Activated CD8-positive, alpha-beta T cell treated with anti-CD3 and anti-CD28 coated beads, Interleukin-2, amount 10 ng/mL, durations not matched to agents 7 days and 5 days (primary cell): ENCODE measurements around the gene SLC35E3. TPM values are rescaled to one million over a fixed set of nuclear protein-coding genes. Genes with fewer than 3 reads are reported as not detected.
A peak's percentile ranks its signal among the peaks of the same experiment; 100 is the strongest.

Experiments used
- ATAC-seq: fragments of 150-1000 bp; cut with Tn5 transposase; one replicate; pipeline ENCODE4 v1.10.0; 2021; ENCODE audit warnings: moderate library complexity
- CTCF ChIA-PET: fragments of 350-600 bp; sonication (Branson Sonifier 250); formaldehyde crosslinking; loops from one replicate; lab custom pipeline; 2021; ENCODE audit warnings: antibody characterized with exemption; lab: Charles Lee
- POLR2A ChIA-PET: fragments of 350-600 bp; sonication (Branson Sonifier 250); formaldehyde crosslinking; loops from one replicate; lab custom pipeline; 2021; ENCODE audit warnings: antibody characterized with exemption; lab: Charles Lee
- DNase-seq: peaks from one replicate; pipeline ENCODE4 v3.0.0-alpha.2; 2020
- H3K27ac Mint-ChIP-seq: one replicate; pipeline ENCODE4 v1.8.0; 2021; ENCODE audit warnings: mild to moderate bottlenecking, mixed read lengths
- H3K27me3 Mint-ChIP-seq: one replicate; pipeline ENCODE4 v1.8.0; 2021; ENCODE audit warnings: low read depth, mixed read lengths
- H3K36me3 Mint-ChIP-seq: one replicate; pipeline ENCODE4 v1.8.0; 2021; ENCODE audit warnings: low read depth, mixed read lengths
- H3K4me1 Mint-ChIP-seq: one replicate; pipeline ENCODE4 v1.8.0; 2021; ENCODE audit warnings: low read depth, mixed read lengths
- H3K4me3 Mint-ChIP-seq: one replicate; pipeline ENCODE4 v1.8.0; 2021; ENCODE audit warnings: mild to moderate bottlenecking, mixed read lengths
- H3K9me3 Mint-ChIP-seq: one replicate; pipeline ENCODE4 v1.8.0; 2022; ENCODE audit warnings: mixed read lengths; ENCODE audit not compliant: insufficient read depth
- total RNA-seq, 2 experiments: library from RNA; stranded (reverse); gene quantifications; one replicate each; pipeline ENCODE4 v1.2.3, GENCODE V29; 2021

The SLC35E3 gene
- total RNA-seq, 2 experiments from 2014 or later = 9.6 to 9.8 TPM

GRCh38 chr12:68788554-68789143 lies 42.7 kb downstream of the SLC35E3 start:
- no peaks in the 10 kb centered on the region for H3K27me3 Mint-ChIP-seq

GRCh38 chr12:68789144-68789878 lies 43.3 kb downstream of the SLC35E3 start:
- DNase-seq (no peak), ATAC-seq (no peak)
- no peaks in the 10 kb centered on the region for H3K36me3 Mint-ChIP-seq
- POLR2A ChIA-PET = interaction anchor here (0.6 kb wide), 1 partner anchor 18 kb away, joined by 5 read pairs; no protein-coding TSS in a partner anchor
- CTCF ChIA-PET = interaction anchor here (0.9 kb wide), 1 partner anchor 18 kb away, joined by 3 read pairs; the partner anchor contains the start of gene MDM2
- H3K4me1 Mint-ChIP-seq = peaks cover 7% of the 10 kb centered on the region
- H3K27me3 Mint-ChIP-seq = no peaks in the 10 kb centered on the region
- H3K9me3 Mint-ChIP-seq = no peaks in the 10 kb centered on the region
- no peak overlapping the region for H3K27ac Mint-ChIP-seq
- H3K4me3 Mint-ChIP-seq = no peak overlapping the region

More at GRCh38 chr12:68788554-68789143, 42.7 kb downstream of the SLC35E3 start:
- POLR2A ChIA-PET = interaction anchor here (0.6 to 2.0 kb wide), 2 partner anchors 19 to 20 kb away, joined by 5 to 9 read pairs; partner anchors contain the start of gene MDM2
- H3K4me3 Mint-ChIP-seq = no peak overlapping the region
- CTCF ChIA-PET = no interaction called here
- H3K9me3 Mint-ChIP-seq = no peaks in the 10 kb centered on the region
- H3K36me3 Mint-ChIP-seq = no peaks in the 10 kb centered on the region
- ATAC-seq (no peak), DNase-seq (no peak)
- no peak overlapping the region for H3K27ac Mint-ChIP-seq
- H3K4me1 Mint-ChIP-seq = peaks cover 7% of the 10 kb centered on the region

DNA sequence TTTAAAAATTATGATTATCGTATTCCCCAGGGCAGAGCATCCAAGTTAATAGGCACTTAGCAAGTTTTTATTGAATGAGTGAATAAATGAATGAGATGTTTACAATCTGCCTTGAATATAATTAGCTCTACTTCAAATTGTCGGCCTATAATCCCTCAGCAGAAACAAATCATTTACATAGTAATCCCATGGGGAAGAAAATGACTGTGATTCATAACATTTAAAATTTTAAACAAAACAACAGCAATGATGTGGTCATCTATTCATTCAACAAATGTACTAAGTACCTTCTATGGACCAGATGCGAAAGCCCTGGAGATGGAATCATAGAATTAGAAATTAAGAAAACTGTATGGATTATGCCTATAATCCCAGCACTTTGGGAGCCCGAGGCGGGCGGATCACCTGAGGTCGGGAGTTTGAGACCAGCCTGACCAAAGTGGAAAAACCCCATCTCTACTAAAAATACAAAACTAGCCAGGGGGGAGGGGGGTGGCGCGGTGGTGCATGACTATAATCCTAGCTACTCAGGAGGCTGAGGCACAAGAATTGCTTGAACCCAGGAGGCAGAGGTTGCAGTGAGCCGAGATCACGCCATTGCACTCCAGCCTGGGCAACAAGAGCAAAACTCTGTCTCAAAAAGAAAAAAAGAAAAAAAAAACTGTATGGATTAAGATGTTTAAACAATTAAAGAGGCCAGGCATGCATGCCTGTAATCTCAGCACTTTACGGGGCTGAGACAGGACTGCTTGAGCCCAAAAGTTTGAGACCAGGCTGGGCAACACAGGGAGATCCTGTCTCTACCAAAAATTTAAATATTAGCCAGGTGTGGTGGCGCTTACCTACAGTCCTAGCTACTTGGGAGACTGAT lies 44.3 kb downstream of the SLC35E3 start:
- H3K27me3 Mint-ChIP-seq = no peaks in the 10 kb centered on the region
- H3K27ac Mint-ChIP-seq = no peak overlapping the region
- CTCF ChIA-PET = interaction anchor here (0.7 to 0.9 kb wide), 2 partner anchors 17 to 20 kb away, joined by 3 read pairs; partner anchors contain the start of gene MDM2
- POLR2A ChIA-PET = no interaction called here
- no peak overlapping the region for H3K4me3 Mint-ChIP-seq
- no peaks in the 10 kb centered on the region for H3K36me3 Mint-ChIP-seq
- peaks cover 7% of the 10 kb centered on the region for H3K4me1 Mint-ChIP-seq
- DNase-seq (no peak), ATAC-seq (no peak)
- H3K9me3 Mint-ChIP-seq = no peaks in the 10 kb centered on the region

- H3K27me3 Mint-ChIP-seq = no peaks in the 10 kb centered on the region
- H3K27ac Mint-ChIP-seq = no peak overlapping the region
- peaks cover 7% of the 10 kb centered on the region for H3K4me1 Mint-ChIP-seq
- ATAC-seq = no peak
- H3K4me3 Mint-ChIP-seq = no peak overlapping the region
- no peak for DNase-seq
- CTCF ChIA-PET = interaction anchor here (0.7 kb wide), 1 partner anchor 21 kb away, joined by 3 read pairs; no protein-coding TSS in a partner anchor
- no peaks in the 10 kb centered on the region for H3K9me3 Mint-ChIP-seq
- POLR2A ChIA-PET = no interaction called here
- no peaks in the 10 kb centered on the region for H3K36me3 Mint-ChIP-seq
These were observed 44.9 kb downstream of the SLC35E3 start for GRCh38 chr12:68790952-68791234.

DNA sequence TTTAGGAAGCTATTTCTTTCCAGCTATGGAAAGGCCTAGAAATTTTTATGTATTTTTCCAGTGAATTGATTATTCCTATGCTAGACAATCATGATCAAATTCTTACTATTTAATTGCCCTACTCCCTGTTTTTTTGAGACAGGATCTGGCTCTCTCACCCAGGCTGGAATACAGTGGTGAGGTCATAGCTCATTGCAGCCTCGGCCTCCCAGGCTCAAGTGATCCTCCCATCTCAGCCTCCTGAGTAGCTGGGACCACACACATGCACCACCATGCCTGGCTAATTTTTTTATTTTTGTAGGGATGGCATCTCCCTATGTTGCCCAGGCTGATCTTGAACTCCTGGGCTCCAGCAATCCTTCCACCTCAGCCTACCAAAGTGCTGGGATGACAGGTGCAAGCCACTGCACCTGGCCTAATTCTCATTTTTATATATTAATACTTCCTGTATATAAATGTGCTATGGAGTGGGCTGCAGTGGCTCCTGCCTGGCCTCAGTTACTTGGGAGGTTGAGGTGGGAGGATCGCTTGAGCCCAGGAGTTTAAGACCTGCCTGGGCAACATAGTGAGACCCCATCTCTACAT lies 46.0 kb downstream of the SLC35E3 start:
- Mint-ChIP-seq H3K4me3 (no peak overlapping the region), H3K27me3 (no peaks in the 10 kb centered on the region), H3K4me1 (peaks cover 7% of the 10 kb centered on the region), H3K9me3 (no peaks in the 10 kb centered on the region), H3K36me3 (no peaks in the 10 kb centered on the region), H3K27ac (no peak overlapping the region)
- CTCF ChIA-PET = no interaction called here
- DNase-seq (no peak), ATAC-seq (no peak)
- POLR2A ChIA-PET = no interaction called here

GRCh38 chr12:68792952-68793351 lies 47.0 kb downstream of the SLC35E3 start:
- POLR2A ChIA-PET = interaction anchor here (0.8 to 1.9 kb wide), 2 partner anchors 15 to 17 kb away, joined by 4 to 5 read pairs; partner anchors contain the start of gene MDM2
- Mint-ChIP-seq H3K4me1 (peaks cover 2% of the 10 kb centered on the region), H3K9me3 (no peaks in the 10 kb centered on the region), H3K27me3 (no peaks in the 10 kb centered on the region), H3K4me3 (no peak overlapping the region), H3K36me3 (no peaks in the 10 kb centered on the region), H3K27ac (no peak overlapping the region)
- CTCF ChIA-PET = interaction anchor here (1.0 kb wide), 1 partner anchor 37 kb away, joined by 3 read pairs; no protein-coding TSS in a partner anchor
- DNase-seq (peak; percentile 34), ATAC-seq (peak; percentile 90)

- no peaks in the 10 kb centered on the region for H3K9me3 Mint-ChIP-seq
- ChIA-PET CTCF (interaction anchor here (1.0 kb wide), 1 partner anchor 37 kb away, joined by 3 read pairs; no protein-coding TSS in a partner anchor), POLR2A (interaction anchor here (1.9 kb wide), 1 partner anchor 14 kb away, joined by 5 read pairs; the partner anchor contains the start of gene MDM2)
- ATAC-seq (no peak), DNase-seq (no peak)
- H3K27me3 Mint-ChIP-seq = no peaks in the 10 kb centered on the region
- no peaks in the 10 kb centered on the region for H3K4me1 Mint-ChIP-seq
- H3K27ac Mint-ChIP-seq = no peak overlapping the region
- no peak overlapping the region for H3K4me3 Mint-ChIP-seq
- H3K36me3 Mint-ChIP-seq = no peaks in the 10 kb centered on the region
These were observed 47.5 kb downstream of the SLC35E3 start for GRCh38 chr12:68793436-68793835.

GRCh38 chr12:68793975-68794652 lies 48.1 kb downstream of the SLC35E3 start:
- no peaks in the 10 kb centered on the region for H3K4me1 Mint-ChIP-seq
- H3K9me3 Mint-ChIP-seq = no peaks in the 10 kb centered on the region
- no peak overlapping the region for H3K4me3 Mint-ChIP-seq
- no peaks in the 10 kb centered on the region for H3K36me3 Mint-ChIP-seq
- DNase-seq (no peak), ATAC-seq (no peak)
- ChIA-PET POLR2A (interaction anchor here (1.9 kb wide), 1 partner anchor 14 kb away, joined by 5 read pairs; the partner anchor contains the start of gene MDM2), CTCF (interaction anchor here (1.0 kb wide), 1 partner anchor 36 kb away, joined by 3 read pairs; no protein-coding TSS in a partner anchor)
- no peak overlapping the region for H3K27ac Mint-ChIP-seq
- no peaks in the 10 kb centered on the region for H3K27me3 Mint-ChIP-seq

GRCh38 chr12:68794653-68795251 lies 48.8 kb downstream of the SLC35E3 start:
- Mint-ChIP-seq H3K27me3 (no peaks in the 10 kb centered on the region), H3K4me1 (no peaks in the 10 kb centered on the region), H3K27ac (no peak overlapping the region), H3K36me3 (no peaks in the 10 kb centered on the region), H3K9me3 (no peaks in the 10 kb centered on the region), H3K4me3 (no peak overlapping the region)
- ATAC-seq (no peak), DNase-seq (no peak)
- POLR2A ChIA-PET = interaction anchor here (1.8 kb wide), 1 partner anchor 13 kb away, joined by 7 read pairs; the partner anchor contains the start of gene MDM2
- CTCF ChIA-PET = interaction anchor here (2.4 kb wide), 1 partner anchor 13 kb away, joined by 10 read pairs; the partner anchor contains the start of gene MDM2

DNA sequence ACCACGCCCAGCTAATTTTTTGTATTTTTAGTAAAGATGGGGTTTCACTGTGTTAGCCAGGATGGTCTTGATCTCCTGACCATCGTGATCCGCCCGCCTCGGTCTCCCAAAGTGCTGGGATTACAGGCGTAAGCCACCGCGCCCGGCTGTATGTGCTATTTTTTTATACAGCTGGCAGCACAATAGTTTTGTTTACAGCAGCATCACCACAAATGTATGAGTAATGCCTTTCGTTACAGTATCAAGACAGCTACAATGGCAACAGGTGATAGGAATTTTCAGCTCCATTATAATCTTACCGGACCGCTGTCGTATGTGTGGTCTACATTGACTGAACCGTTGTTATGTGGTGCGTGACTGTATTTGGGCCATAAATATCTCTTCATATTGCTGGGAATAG lies 50.4 kb downstream of the SLC35E3 start:
- ChIA-PET CTCF (interaction anchor here (1.5 to 2.4 kb wide), 2 partner anchors 9 to 12 kb away, joined by 3 to 10 read pairs; partner anchors contain the start of gene MDM2), POLR2A (interaction anchor here (1.2 to 1.8 kb wide), 2 partner anchors 11 to 25 kb away, joined by 4 to 7 read pairs; partner anchors contain the start of gene MDM2)
- DNase-seq (no peak), ATAC-seq (no peak)
- Mint-ChIP-seq H3K36me3 (no peaks in the 10 kb centered on the region), H3K4me1 (peaks cover 1% of the 10 kb centered on the region), H3K27ac (no peak overlapping the region), H3K9me3 (no peaks in the 10 kb centered on the region), H3K27me3 (no peaks in the 10 kb centered on the region), H3K4me3 (no peak overlapping the region)
